CD4-positive, alpha-beta T cell (primary cell): ENCODE results near the gene F7. TPM values are rescaled to one million over a fixed set of nuclear protein-coding genes. Genes with fewer than 3 reads are reported as not detected.

Experiments
- ATAC-seq: fragments of 200-7000 bp; cut with Tn5 transposase; one replicate; pipeline ENCODE4 v1.10.0; 2022; ENCODE audit warnings: mild to moderate bottlenecking; ENCODE audit not compliant: poor library complexity
- CTCF ChIA-PET: fragments of 350-600 bp; sonication (Branson Sonifier 250); formaldehyde crosslinking; loops from one replicate; lab custom pipeline; 2021; ENCODE audit warnings: antibody characterized with exemption, inconsistent platforms; lab: Charles Lee
- POLR2A ChIA-PET: fragments of 350-600 bp; sonication (Branson Sonifier 250); formaldehyde crosslinking; loops from one replicate; lab custom pipeline; 2021; ENCODE audit warnings: antibody characterized with exemption, inconsistent platforms; lab: Charles Lee
- DNase-seq, 14 experiments: peaks; one replicate each; pipeline ENCODE4 v3.0.0-alpha.2; 2013 to 2020; ENCODE audit warnings: mixed read lengths in 2 of 14
- H3K27ac ChIP-seq, 2 donors: one replicate each; pipeline versions ENCODE4 v1.5.1 to v1.7.0; 2013; ENCODE audit warnings: low read length in 2 of 2, low read depth in 1 of 2, mild to moderate bottlenecking in 1 of 2
- H3K27me3 ChIP-seq, 2 experiments: 1 replicate in 1 of 2; 2 replicates in 1 of 2; pipeline versions ENCODE4 v1.6.1 to v1.7.0; 2013; ENCODE audit warnings: low read length in 2 of 2, control low read depth in 1 of 2, mild to moderate bottlenecking in 1 of 2, moderate library complexity in 1 of 2; ENCODE audit not compliant: insufficient read depth in 2 of 2, control insufficient read depth in 1 of 2
- H3K36me3 ChIP-seq: one replicate; pipeline ENCODE4 v1.6.1; 2013; ENCODE audit warnings: low read length, control low read depth; ENCODE audit not compliant: insufficient read depth
- H3K4me1 ChIP-seq: one replicate; pipeline ENCODE4 v1.6.1; 2013; ENCODE audit warnings: low read length, control low read depth; ENCODE audit not compliant: insufficient read depth
- H3K4me3 ChIP-seq: one replicate; pipeline ENCODE4 v1.5.1; 2013; ENCODE audit warnings: mild to moderate bottlenecking, low read length, moderate library complexity
- H3K9me3 ChIP-seq, 2 experiments: 1 replicate in 1 of 2; 2 replicates in 1 of 2; pipeline versions ENCODE4 v1.6.1 to v1.7.0; 2013; ENCODE audit warnings: low read length in 2 of 2, mild to moderate bottlenecking in 2 of 2, control low read depth in 1 of 2, moderate library complexity in 1 of 2; ENCODE audit not compliant: control insufficient read depth in 1 of 2, insufficient read depth in 1 of 2
- H3K27ac Mint-ChIP-seq: one replicate; pipeline ENCODE4 v1.8.0; 2020; ENCODE audit warnings: mixed read lengths
- H3K27me3 Mint-ChIP-seq: one replicate; pipeline ENCODE4 v1.8.0; 2021; ENCODE audit warnings: mixed read lengths
- H3K36me3 Mint-ChIP-seq: one replicate; pipeline ENCODE4 v1.8.0; 2021; ENCODE audit warnings: low read depth, mixed read lengths
- H3K4me1 Mint-ChIP-seq: one replicate; pipeline ENCODE4 v1.8.0; 2021; ENCODE audit warnings: low read depth, mixed read lengths
- H3K4me3 Mint-ChIP-seq: one replicate; pipeline ENCODE4 v1.8.0; 2020; ENCODE audit warnings: mild to moderate bottlenecking, mixed read lengths
- H3K9me3 Mint-ChIP-seq: one replicate; pipeline ENCODE4 v1.8.0; 2020; ENCODE audit warnings: mixed read lengths
- CTCF ChIP-seq: fragments of 200-600 bp; IDR thresholded peaks from one replicate; pipeline ENCODE4 v1.8.0; 2022; ENCODE audit warnings: antibody characterized with exemption, mild to moderate bottlenecking
- intact Hi-C, 2 experiments: fragments of 100-400 bp; cut with DNase I in 1 of 2; cut with micrococcal nuclease in 1 of 2; formaldehyde crosslinking; loops; one replicate each; pipeline versions ENCODE4 v1.15.1 to v1.9.0; 2023 to 2025; cut with DNase I, micrococcal nuclease
- total RNA-seq, 174 experiments: library from RNA in 2 of 174; stranded (reverse) in 2 of 174; gene quantifications; one replicate each; pipeline ENCODE4 v1.2.3 and lab custom pipeline; 2021 to 2026

The F7 gene
- total RNA-seq, 2 experiments from 2014 or later: not detected

- no peaks in the 10 kb centered on the region for H3K9me3 Mint-ChIP-seq
- no peak overlapping the region for H3K27ac Mint-ChIP-seq
- Histone ChIP-seq H3K9me3 (peaks cover 0 to 4% of the 10 kb centered on the region in 2 experiments), H3K36me3 (peaks cover 7% of the 10 kb centered on the region), H3K27me3 (no peaks in the 10 kb centered on the region), H3K4me1 (no peaks in the 10 kb centered on the region), H3K27ac (no peak overlapping the region), H3K4me3 (no peak overlapping the region)
- no peaks in the 10 kb centered on the region for H3K27me3 Mint-ChIP-seq
- CTCF ChIA-PET: no interaction called here
- intact Hi-C loops: no loop called here
- no peak for TF ChIP-seq CTCF
- no peak for DNase-seq
- POLR2A ChIA-PET: no interaction called here
- H3K4me1 Mint-ChIP-seq: no peaks in the 10 kb centered on the region
- ATAC-seq: no peak
- H3K4me3 Mint-ChIP-seq: no peak overlapping the region
- peaks cover 46% of the 10 kb centered on the region for H3K36me3 Mint-ChIP-seq
Observed at GRCh38 chr13:113072376-113072775, 33.2 kb upstream of the F7 start.

GRCh38 chr13:113073942-113074341, 31.6 kb upstream of the F7 start:
- Mint-ChIP-seq H3K27ac (no peak overlapping the region), H3K4me1 (no peaks in the 10 kb centered on the region), H3K27me3 (no peaks in the 10 kb centered on the region), H3K36me3 (peaks cover 49% of the 10 kb centered on the region), H3K9me3 (no peaks in the 10 kb centered on the region), H3K4me3 (no peak overlapping the region)
- ChIA-PET CTCF (no interaction called here), POLR2A (no interaction called here)
- H3K27me3 ChIP-seq: no peaks in the 10 kb centered on the region
- no peak overlapping the region for H3K27ac ChIP-seq
- DNase-seq: no peak
- H3K4me1 ChIP-seq: no peaks in the 10 kb centered on the region
- no peak for ATAC-seq
- peaks cover 0 to 4% of the 10 kb centered on the region in 2 experiments for H3K9me3 ChIP-seq
- TF ChIP-seq CTCF: no peak
- H3K36me3 ChIP-seq: peaks cover 7% of the 10 kb centered on the region
- intact Hi-C loops: no loop called here
- no peak overlapping the region for H3K4me3 ChIP-seq

GRCh38 chr13:113074401-113074800, 31.2 kb upstream of the F7 start:
- no peak overlapping the region for H3K4me3 ChIP-seq
- H3K27me3 ChIP-seq: no peaks in the 10 kb centered on the region
- intact Hi-C loops: no loop called here
- no peaks in the 10 kb centered on the region for H3K27me3 Mint-ChIP-seq
- ChIA-PET POLR2A (no interaction called here), CTCF (no interaction called here)
- H3K9me3 Mint-ChIP-seq: no peaks in the 10 kb centered on the region
- ATAC-seq (no peak), DNase-seq (no peak)
- TF ChIP-seq CTCF: no peak
- no peak overlapping the region for H3K27ac ChIP-seq
- H3K4me1 ChIP-seq: no peaks in the 10 kb centered on the region
- H3K36me3 ChIP-seq: peaks cover 7% of the 10 kb centered on the region
- no peak overlapping the region for H3K27ac Mint-ChIP-seq
- H3K9me3 ChIP-seq: peaks cover 0 to 4% of the 10 kb centered on the region in 2 experiments
- peaks cover 49% of the 10 kb centered on the region for H3K36me3 Mint-ChIP-seq
- no peaks in the 10 kb centered on the region for H3K4me1 Mint-ChIP-seq
- no peak overlapping the region for H3K4me3 Mint-ChIP-seq
